Measurements from ENCODE around the gene KLHL29. TPM values are rescaled to one million over a fixed set of nuclear protein-coding genes. Genes with fewer than 3 reads are reported as not detected.

KLHL29 gene
- 3.4 and 3.9 TPM in 2 replicates for total RNA-seq
- total RNA-seq (2013), result 0.75 TPM
- 0.95 and 1.3 TPM in 2 replicates for polyA plus RNA-seq
- 0.86 and 1.7 TPM in 2 replicates for polyA minus RNA-seq

DNA sequence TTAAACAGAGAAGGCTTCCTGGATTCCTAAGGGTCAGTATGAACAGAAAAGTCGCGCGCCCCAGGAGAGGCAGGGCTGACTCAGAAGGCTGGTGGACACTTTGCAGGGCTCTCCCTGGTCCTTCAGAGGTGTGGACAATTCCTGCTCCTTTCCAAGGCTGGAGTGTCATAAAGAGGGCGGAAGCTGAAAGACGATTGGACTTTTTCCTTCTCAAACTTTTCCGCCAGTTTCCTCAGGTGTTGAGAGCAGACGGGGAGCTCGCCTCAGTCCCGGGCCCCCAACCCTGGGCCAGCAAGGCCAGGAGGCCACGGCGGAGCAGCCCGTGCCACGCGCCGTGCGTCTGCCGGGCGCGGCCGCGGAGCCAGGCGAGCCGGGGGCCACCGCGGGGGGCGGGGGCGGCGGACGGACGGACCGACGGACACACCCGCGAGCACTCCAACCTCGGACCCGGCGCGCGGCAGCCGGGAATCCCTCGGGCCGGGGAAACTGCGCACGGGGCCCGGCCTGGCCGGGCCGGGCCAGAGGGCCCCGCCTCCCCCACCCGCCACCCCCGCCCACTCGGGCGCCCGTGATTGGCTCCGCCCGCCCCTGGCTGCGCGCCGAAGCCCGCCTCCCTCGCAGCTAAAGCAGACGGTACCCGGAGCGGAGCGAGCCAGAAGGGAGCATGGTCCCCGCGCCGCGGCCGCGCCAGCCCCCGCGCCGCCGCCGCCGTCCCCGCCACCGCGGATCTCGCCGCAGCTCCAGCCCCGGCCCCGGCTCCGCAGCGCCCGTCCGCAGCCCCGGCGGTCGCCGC, at the start of gene KLHL29:
TSS of gene KLHL29 (plus strand) at position 629 of the 793 bp plus-strand sequence. CDS start 177,018 bp downstream, outside the sequence.
- intact Hi-C loops (cut with micrococcal nuclease), result loop anchor here (10.0 kb wide), 1 partner anchor 690 kb away; the partner anchor contains the start of gene SF3B6
- POLR2A ChIA-PET, result no interaction called here
- Histone ChIP-seq H3K79me2 (ENCODE audit: control insufficient read depth, insufficient read depth, low read length) (no peaks in the 10 kb centered on the region), H3K4me3 (ENCODE audit: control extremely low read depth in 1 of 5, extremely low read depth in 1 of 5, insufficient read depth in 1 of 5, low read depth in 2 of 5, low read length in 4 of 5) (peak within 1 kb of the TSS in 4 of 5 experiments; percentile 37 to 63 (median 56)), H3K4me1 (ENCODE audit: control insufficient read depth in 2 of 2, insufficient read depth in 2 of 2, low read length in 2 of 2) (peaks cover 29 to 34% of the 10 kb centered on the region in 2 donors), H3K4me2 (replicated peaks; ENCODE audit: low read depth, low read length, poor library complexity, severe bottlenecking) (peak within 1 kb of the TSS; percentile 89), H4K20me1 (ENCODE audit: control insufficient read depth, insufficient read depth, low read length, poor library complexity, severe bottlenecking) (no peaks in the 10 kb centered on the region), H2AFZ (ENCODE audit: insufficient read depth, low read depth, low read length, poor library complexity, severe bottlenecking) (peak within 1 kb of the TSS; percentile 63), H3K27ac (ENCODE audit: low read length in 2 of 2) (no peak within 1 kb of the TSS), H3K9ac (ENCODE audit: low read length) (peak within 1 kb of the TSS; percentile 64), H3K36me3 (replicated peaks in 1 of 2; ENCODE audit: control extremely low read depth in 1 of 2, control insufficient read depth in 1 of 2, extremely low read depth in 1 of 2, insufficient read depth in 2 of 2, low read length in 1 of 2) (no peaks in the 10 kb centered on the region), H3K9me3 (ENCODE audit: control extremely low read depth in 1 of 3, control insufficient read depth in 2 of 3, insufficient read depth in 1 of 3, low read length in 2 of 3) (peaks cover 0 to 1% (median 0%) of the 10 kb centered on the region in 3 donors), H3K27me3 (replicated peaks in 1 of 4; ENCODE audit: control extremely low read depth in 1 of 4, control insufficient read depth in 3 of 4, insufficient read depth in 4 of 4, low read length in 3 of 4) (peaks cover 0 to 41% (median 24%) of the 10 kb centered on the region in 4 experiments)
- 8% methylated on average over 90 of the region's 91 CpGs for WGBS (ENCODE audit: insufficient coverage)
- Mint-ChIP-seq H3K9me3 (ENCODE audit: insufficient read depth) (no peaks in the 10 kb centered on the region), H3K4me3 (peak within 1 kb of the TSS; percentile 92), H3K27ac (peak within 1 kb of the TSS; percentile 68), H3K27me3 (peaks cover 36% of the 10 kb centered on the region), H3K4me1 (peaks cover 30% of the 10 kb centered on the region)
- ATAC-seq (ENCODE audit: low read depth) (peak; percentile 87), DNase-seq (peak; percentile 79)
- CTCF ChIA-PET, result interaction anchor here (1.1 to 1.4 kb wide), 2 partner anchors 19 to 33 kb away, joined by 3 to 4 read pairs; no protein-coding TSS in a partner anchor
- TF ChIP-seq EZH2 (IDR thresholded peaks at IDR 0.05; ENCODE audit: borderline replicate concordance, insufficient read depth, low read depth, low read length, poor library complexity, severe bottlenecking), result no peak
- TF ChIP-seq CTCF (IDR thresholded peaks at IDR 0.05), result no peak

- Mint-ChIP-seq H3K27me3 (peaks cover 17% of the 10 kb centered on the region), H3K4me1 (no peaks in the 10 kb centered on the region), H3K9me3 (ENCODE audit: insufficient read depth) (no peaks in the 10 kb centered on the region), H3K27ac (no peak overlapping the region), H3K4me3 (no peak overlapping the region)
- intact Hi-C loops (cut with micrococcal nuclease), result no loop called here
- no peak overlapping the region for H2AFZ ChIP-seq (ENCODE audit: insufficient read depth, low read depth, low read length, poor library complexity, severe bottlenecking)
- no peaks in the 10 kb centered on the region for H3K79me2 ChIP-seq (ENCODE audit: control insufficient read depth, insufficient read depth, low read length)
- POLR2A ChIA-PET, result no interaction called here
- CTCF ChIA-PET, result no interaction called here
- TF ChIP-seq EZH2 (IDR thresholded peaks at IDR 0.05; ENCODE audit: borderline replicate concordance, insufficient read depth, low read depth, low read length, poor library complexity, severe bottlenecking) (no peak), CTCF (IDR thresholded peaks at IDR 0.05) (no peak)
- H3K4me1 ChIP-seq (ENCODE audit: control insufficient read depth in 2 of 2, insufficient read depth in 2 of 2, low read length in 2 of 2), result no peaks in the 10 kb centered on the region
- no peaks in the 10 kb centered on the region for H4K20me1 ChIP-seq (ENCODE audit: control insufficient read depth, insufficient read depth, low read length, poor library complexity, severe bottlenecking)
- WGBS (ENCODE audit: insufficient coverage), result 95% methylated on average over 2 of the region's 2 CpGs
- no peak overlapping the region for H3K27ac ChIP-seq (ENCODE audit: low read length in 2 of 2)
- H3K9ac ChIP-seq (ENCODE audit: low read length), result no peak overlapping the region
- H3K4me3 ChIP-seq (ENCODE audit: control extremely low read depth in 1 of 5, extremely low read depth in 1 of 5, insufficient read depth in 1 of 5, low read depth in 2 of 5, low read length in 4 of 5), result no peak overlapping the region
- ATAC-seq (ENCODE audit: low read depth), result no peak
- no peaks in the 10 kb centered on the region for H3K27me3 ChIP-seq (replicated peaks in 1 of 4; ENCODE audit: control extremely low read depth in 1 of 4, control insufficient read depth in 3 of 4, insufficient read depth in 4 of 4, low read length in 3 of 4)
- no peak for DNase-seq
- H3K4me2 ChIP-seq (replicated peaks; ENCODE audit: low read depth, low read length, poor library complexity, severe bottlenecking), result no peak overlapping the region
- peaks cover 0 to 4% (median 0%) of the 10 kb centered on the region in 3 donors for H3K9me3 ChIP-seq (ENCODE audit: control extremely low read depth in 1 of 3, control insufficient read depth in 2 of 3, insufficient read depth in 1 of 3, low read length in 2 of 3)
- H3K36me3 ChIP-seq (replicated peaks in 1 of 2; ENCODE audit: control extremely low read depth in 1 of 2, control insufficient read depth in 1 of 2, extremely low read depth in 1 of 2, insufficient read depth in 2 of 2, low read length in 1 of 2), result no peaks in the 10 kb centered on the region
Observed at GRCh38 chr2:23335550-23335949, 49.4 kb upstream of the KLHL29 start.

Data from B cell (primary cell).